Naive thymus-derived CD8-positive, alpha-beta T cell (primary cell): ENCODE results near the gene VAX1. TPM values are rescaled to one million over a fixed set of nuclear protein-coding genes. Genes with fewer than 3 reads are reported as not detected.

Experiments used
- ATAC-seq, 2 donors: fragments of 150-1000 bp; cut with Tn5 transposase in 1 of 2; sonication (Bioruptor Pico), chemical (Tn5 transposase) in 1 of 2; 1 replicate in 1 of 2; 2 replicates in 1 of 2; pipeline ENCODE4 v1.10.0; 2021; ENCODE audit warnings: mild to moderate bottlenecking in 2 of 2, moderate library complexity in 2 of 2
- POLR2A ChIA-PET: fragments of 350-600 bp; sonication (Branson Sonifier 250); formaldehyde crosslinking; loops from one replicate; lab custom pipeline; 2021; ENCODE audit warnings: antibody characterized with exemption; lab: Charles Lee
- DNase-seq, 10 donors: peaks; one replicate each; pipeline versions ENCODE4 v3.0.0 to v3.0.0-alpha.2; 2020 to 2022
- H3K27ac Mint-ChIP-seq, 10 donors: one replicate each; pipeline ENCODE4 v1.8.0; 2020 to 2022; ENCODE audit warnings: mild to moderate bottlenecking in 10 of 10, mixed read lengths in 10 of 10, moderate library complexity in 4 of 10, inconsistent platforms in 1 of 10
- H3K27me3 Mint-ChIP-seq, 5 donors: one replicate each; pipeline ENCODE4 v1.8.0; 2021 to 2022; ENCODE audit warnings: mixed read lengths in 5 of 5
- H3K36me3 Mint-ChIP-seq, 3 donors: one replicate each; pipeline ENCODE4 v1.8.0; 2020 to 2022; ENCODE audit warnings: mixed read lengths in 3 of 3, mild to moderate bottlenecking in 2 of 3, inconsistent platforms in 1 of 3
- H3K4me1 Mint-ChIP-seq, 4 donors: one replicate each; pipeline ENCODE4 v1.8.0; 2021 to 2022; ENCODE audit warnings: mixed read lengths in 4 of 4
- H3K4me3 Mint-ChIP-seq, 10 donors: one replicate each; pipeline ENCODE4 v1.8.0; 2020 to 2022; ENCODE audit warnings: mild to moderate bottlenecking in 10 of 10, mixed read lengths in 10 of 10, moderate library complexity in 6 of 10, inconsistent platforms in 1 of 10
- H3K9me3 Mint-ChIP-seq, 9 donors: one replicate each; pipeline ENCODE4 v1.8.0; 2020 to 2022; ENCODE audit warnings: mixed read lengths in 9 of 9, mild to moderate bottlenecking in 3 of 9, inconsistent platforms in 1 of 9, moderate library complexity in 1 of 9
- polyA plus RNA-seq, 3 donors: library from polyadenylated mRNA; unstranded; fragments of 300-500 nt; fragmentation: Illumina TruSeq; gene quantifications; one replicate each; pipeline ENCODE4 v1.2.3, GENCODE V29; 2021
- total RNA-seq, 8 experiments: library from RNA in 2 of 8; stranded (reverse) in 2 of 8; gene quantifications; one replicate each; pipeline ENCODE4 v1.2.3 and lab custom pipeline; 2021 to 2026

The VAX1 gene
- total and polyA plus RNA-seq, 5 experiments from 2014 or later: not detected

- POLR2A ChIA-PET: no interaction called here
- H3K27ac Mint-ChIP-seq: no peak overlapping the region
- ATAC-seq: no peak
- peaks cover 7 to 40% (median 23%) of the 10 kb centered on the region in 4 donors for H3K4me1 Mint-ChIP-seq
- H3K36me3 Mint-ChIP-seq: peaks cover 0 to 10% (median 2%) of the 10 kb centered on the region in 3 donors
- DNase-seq: no peak
- peak overlapping the region in 3 of 10 donors; percentile 12 to 65 (median 19) for H3K4me3 Mint-ChIP-seq
- peaks cover 0 to 3% (median 0%) of the 10 kb centered on the region in 9 donors for H3K9me3 Mint-ChIP-seq
- H3K27me3 Mint-ChIP-seq: peaks cover 59 to 95% (median 79%) of the 10 kb centered on the region in 5 donors
Measured at GRCh38 chr10:117161386-117162033, 23.4 kb upstream of the VAX1 start.

DNA sequence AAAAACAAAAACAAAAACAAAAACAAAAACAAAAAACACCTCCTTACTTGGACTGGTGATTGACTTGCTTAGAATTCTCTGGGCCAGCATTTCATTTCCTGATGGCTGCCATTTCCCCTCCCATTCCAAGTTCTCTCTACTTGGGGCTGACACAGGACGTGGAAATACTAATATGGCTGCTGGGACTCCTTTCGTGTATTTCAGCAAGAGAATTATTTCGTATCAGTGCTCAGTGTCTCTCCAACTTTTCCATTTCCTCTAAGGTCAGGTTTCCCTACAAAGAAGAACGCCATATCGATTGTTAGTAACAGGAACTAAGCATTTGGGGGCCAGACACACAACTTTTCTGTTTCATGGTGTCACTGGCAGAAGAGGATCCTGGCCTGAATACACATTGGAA lies 22.5 kb upstream of the VAX1 start:
- peaks cover 0 to 3% (median 0%) of the 10 kb centered on the region in 9 donors for H3K9me3 Mint-ChIP-seq
- DNase-seq (no peak), ATAC-seq (no peak)
- POLR2A ChIA-PET: no interaction called here
- peaks cover 0 to 12% (median 2%) of the 10 kb centered on the region in 3 donors for H3K36me3 Mint-ChIP-seq
- H3K4me1 Mint-ChIP-seq: peaks cover 5 to 34% (median 22%) of the 10 kb centered on the region in 4 donors
- no peak overlapping the region for H3K27ac Mint-ChIP-seq
- H3K4me3 Mint-ChIP-seq: no peak overlapping the region
- peaks cover 57 to 95% (median 80%) of the 10 kb centered on the region in 5 donors for H3K27me3 Mint-ChIP-seq

DNA sequence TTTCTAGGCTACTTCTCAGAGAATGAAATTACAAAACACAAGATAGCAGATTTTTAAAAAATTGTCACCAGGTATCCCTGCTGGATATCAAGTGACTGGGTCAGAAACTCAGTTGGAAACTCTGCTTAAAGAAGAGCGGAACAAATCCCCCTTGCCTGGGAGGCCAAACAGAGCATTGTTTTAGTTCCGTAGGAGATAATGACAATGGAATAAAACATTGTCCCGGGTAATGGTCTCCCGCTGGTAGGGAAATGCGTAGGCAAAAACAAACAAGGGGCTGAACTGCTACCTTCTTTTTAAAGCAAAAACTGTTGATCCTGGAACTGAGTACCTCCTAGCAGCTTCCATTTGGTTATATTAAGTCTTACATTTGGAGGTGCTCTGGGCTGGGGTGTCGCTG lies 21.3 kb upstream of the VAX1 start:
- ATAC-seq (no peak), DNase-seq (no peak)
- H3K27me3 Mint-ChIP-seq: peaks cover 57 to 95% (median 79%) of the 10 kb centered on the region in 5 donors
- peaks cover 2 to 23% (median 13%) of the 10 kb centered on the region in 4 donors for H3K4me1 Mint-ChIP-seq
- H3K27ac Mint-ChIP-seq: no peak overlapping the region
- POLR2A ChIA-PET: no interaction called here
- peaks cover 0 to 5% (median 0%) of the 10 kb centered on the region in 9 donors for H3K9me3 Mint-ChIP-seq
- H3K4me3 Mint-ChIP-seq: no peak overlapping the region
- H3K36me3 Mint-ChIP-seq: peaks cover 0 to 12% (median 3%) of the 10 kb centered on the region in 3 donors

DNA sequence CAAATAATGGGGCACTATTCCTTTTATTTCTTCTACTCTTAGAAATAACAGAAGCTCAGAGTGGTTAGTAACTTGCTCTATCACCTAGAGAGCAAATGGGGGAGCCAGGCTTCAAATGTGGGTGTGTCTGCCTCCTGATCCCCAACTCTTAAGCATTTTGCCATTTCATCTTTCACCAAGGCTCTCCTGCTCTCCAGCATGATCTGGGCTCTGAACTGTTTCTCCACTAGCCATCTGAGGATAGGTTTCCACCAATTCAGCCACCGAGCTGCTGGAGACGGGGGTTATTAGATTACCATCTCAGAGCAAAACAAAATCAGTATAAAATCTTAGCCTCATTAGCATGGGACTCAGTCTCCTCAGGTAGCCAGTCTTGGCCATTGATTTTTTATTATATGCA lies 20.2 kb upstream of the VAX1 start:
- H3K36me3 Mint-ChIP-seq: peaks cover 0 to 12% (median 3%) of the 10 kb centered on the region in 3 donors
- POLR2A ChIA-PET: interaction anchor here (0.5 kb wide), 1 partner anchor 1106 kb away, joined by 3 read pairs; no protein-coding TSS in a partner anchor

DNA sequence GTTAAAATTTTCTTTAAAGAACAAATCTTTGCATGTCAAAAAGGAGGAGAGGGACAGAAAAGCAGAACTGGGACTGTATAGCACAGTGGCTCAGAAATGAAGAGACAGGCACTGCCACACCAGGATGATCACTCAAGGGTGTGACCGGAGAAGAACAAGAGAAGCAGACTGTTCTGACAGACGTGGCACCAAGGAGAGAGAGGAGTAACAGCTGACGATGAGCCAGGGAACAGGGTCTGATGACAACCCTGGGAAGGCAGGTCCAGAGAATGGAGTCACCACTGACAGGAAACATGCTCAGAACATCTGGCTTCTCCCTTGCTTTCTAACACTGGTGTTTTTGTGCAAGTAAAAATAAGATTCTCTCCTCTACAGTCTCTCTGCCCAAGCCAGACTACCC lies 14.6 kb upstream of the VAX1 start:
- peaks cover 0 to 1% (median 0%) of the 10 kb centered on the region in 4 donors for H3K4me1 Mint-ChIP-seq
- ATAC-seq (no peak), DNase-seq (no peak)
- POLR2A ChIA-PET: no interaction called here
- peak overlapping the region in 1 of 10 donors; percentile 61 for H3K27ac Mint-ChIP-seq
- H3K4me3 Mint-ChIP-seq: no peak overlapping the region
- H3K9me3 Mint-ChIP-seq: peaks cover 0 to 2% (median 0%) of the 10 kb centered on the region in 9 donors
- peaks cover 0 to 4% (median 1%) of the 10 kb centered on the region in 3 donors for H3K36me3 Mint-ChIP-seq
- peaks cover 47 to 98% (median 65%) of the 10 kb centered on the region in 5 donors for H3K27me3 Mint-ChIP-seq

More for the DNA sequence above, 20.2 kb upstream of the VAX1 start:
- DNase-seq (no peak), ATAC-seq (no peak)
- Mint-ChIP-seq H3K27me3 (peaks cover 61 to 97% (median 81%) of the 10 kb centered on the region in 5 donors), H3K27ac (no peak overlapping the region), H3K4me3 (no peak overlapping the region), H3K4me1 (peaks cover 2 to 15% (median 9%) of the 10 kb centered on the region in 4 donors), H3K9me3 (peaks cover 0 to 5% (median 0%) of the 10 kb centered on the region in 9 donors)

DNA sequence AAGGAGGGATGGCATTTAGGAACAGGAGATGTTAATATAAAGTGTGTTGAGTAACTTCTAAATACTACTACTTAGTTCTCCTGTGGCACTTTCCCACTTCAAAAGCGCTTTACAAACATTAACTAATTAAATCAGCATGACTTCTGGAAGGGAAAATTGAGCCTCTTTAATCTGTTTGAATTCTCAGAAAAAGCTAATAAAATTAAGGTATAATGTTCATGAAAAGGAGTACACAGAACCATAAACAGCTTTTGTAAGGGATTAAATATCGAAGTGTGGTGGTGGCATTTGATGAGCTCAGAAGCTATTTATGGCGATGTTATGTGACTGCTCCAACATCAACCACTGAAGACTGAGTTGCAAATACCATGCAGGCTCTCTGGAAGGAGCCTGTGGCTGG lies 10.2 kb upstream of the VAX1 start:
- H3K27me3 Mint-ChIP-seq: peaks cover 33 to 67% (median 55%) of the 10 kb centered on the region in 5 donors
- H3K9me3 Mint-ChIP-seq: peaks cover 0 to 7% (median 0%) of the 10 kb centered on the region in 9 donors
- H3K36me3 Mint-ChIP-seq: no peaks in the 10 kb centered on the region
- H3K4me1 Mint-ChIP-seq: peaks cover 0 to 1% (median 0%) of the 10 kb centered on the region in 4 donors
- POLR2A ChIA-PET: no interaction called here
- no peak for ATAC-seq
- DNase-seq: no peak
- no peak overlapping the region for H3K27ac Mint-ChIP-seq
- H3K4me3 Mint-ChIP-seq: no peak overlapping the region

GRCh38 chr10:117145019-117145418 lies 6.9 kb upstream of the VAX1 start:
- Mint-ChIP-seq H3K27me3 (peaks cover 32 to 67% (median 64%) of the 10 kb centered on the region in 5 donors), H3K4me1 (peaks cover 0 to 2% (median under 1%) of the 10 kb centered on the region in 4 donors), H3K36me3 (peaks cover 0 to 6% (median 0%) of the 10 kb centered on the region in 3 donors), H3K4me3 (no peak overlapping the region), H3K9me3 (peaks cover 0 to 11% (median 0%) of the 10 kb centered on the region in 9 donors), H3K27ac (no peak overlapping the region)
- DNase-seq (no peak), ATAC-seq (no peak)
- POLR2A ChIA-PET: no interaction called here

- Mint-ChIP-seq H3K36me3 (peaks cover 0 to 8% (median 0%) of the 10 kb centered on the region in 3 donors), H3K9me3 (peaks cover 0 to 14% (median 0%) of the 10 kb centered on the region in 9 donors)
- ATAC-seq: no peak
Measured at GRCh38 chr10:117143103-117143823, 5.2 kb upstream of the VAX1 start.

GRCh38 chr10:117140525-117140902 lies 2.4 kb upstream of the VAX1 start:
- H3K4me1 Mint-ChIP-seq: peaks cover 0 to 22% (median 12%) of the 10 kb centered on the region in 4 donors

More at GRCh38 chr10:117143103-117143823, 5.2 kb upstream of the VAX1 start:
- DNase-seq: no peak
- Mint-ChIP-seq H3K27me3 (peaks cover 39 to 65% (median 61%) of the 10 kb centered on the region in 5 donors), H3K4me1 (peaks cover 0 to 8% (median 2%) of the 10 kb centered on the region in 4 donors), H3K27ac (no peak overlapping the region), H3K4me3 (no peak overlapping the region)
- POLR2A ChIA-PET: no interaction called here

DNA sequence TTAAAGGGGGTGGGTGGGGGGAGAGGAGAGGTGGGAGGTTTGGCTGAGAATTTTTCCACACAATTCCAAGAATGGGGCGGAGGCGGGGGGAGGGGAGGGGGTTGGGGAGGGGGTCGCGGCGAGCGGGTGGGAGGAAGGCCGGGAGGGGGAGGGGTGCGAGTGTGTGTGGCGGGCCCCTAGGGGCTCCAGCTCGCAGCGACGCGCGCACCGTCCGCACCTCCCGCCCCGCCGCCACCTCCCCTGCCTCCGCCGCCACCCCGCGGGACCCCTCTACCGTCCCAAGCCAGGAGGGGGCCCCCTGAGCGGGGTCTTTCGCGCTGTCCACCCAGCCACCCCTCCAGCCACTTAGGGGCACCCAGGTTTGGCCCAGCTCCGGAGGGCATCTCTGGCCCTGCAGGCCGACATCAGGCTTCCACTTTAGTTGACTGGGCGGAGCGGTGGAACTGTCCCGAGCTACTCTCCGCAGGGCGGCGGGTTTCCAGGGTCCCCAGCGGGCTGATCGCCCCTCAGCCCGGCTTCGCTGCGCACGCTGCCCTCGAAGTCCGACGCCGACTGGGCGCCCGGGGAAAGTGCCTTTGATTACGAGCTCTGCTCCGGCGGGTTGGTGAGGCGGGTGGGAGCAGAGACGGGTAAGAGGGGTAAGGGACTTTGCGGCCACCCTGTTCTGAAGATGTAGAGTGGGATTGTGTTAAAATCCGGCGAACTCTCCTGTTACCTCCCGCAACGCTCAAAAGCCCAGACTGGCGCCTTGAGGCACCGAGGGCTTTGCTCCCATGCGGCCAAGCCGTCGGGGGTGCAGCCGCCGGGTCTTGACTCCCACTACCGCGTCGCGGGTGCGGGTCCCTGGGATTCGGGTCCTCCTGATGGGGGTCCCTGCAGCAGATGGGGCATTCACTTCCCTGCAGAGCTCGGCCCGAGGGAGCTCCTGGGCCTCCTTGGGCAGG lies 1.8 kb upstream of the VAX1 start:
- Mint-ChIP-seq H3K4me3 (no peak overlapping the region), H3K27ac (no peak overlapping the region), H3K9me3 (peaks cover 0 to 14% (median 0%) of the 10 kb centered on the region in 9 donors), H3K36me3 (peaks cover 0 to 12% (median 0%) of the 10 kb centered on the region in 3 donors), H3K4me1 (peaks cover 0 to 26% (median 13%) of the 10 kb centered on the region in 4 donors), H3K27me3 (peaks cover 40 to 76% (median 59%) of the 10 kb centered on the region in 5 donors)
- DNase-seq (no peak), ATAC-seq (no peak)
- POLR2A ChIA-PET: no interaction called here

More at GRCh38 chr10:117140525-117140902, 2.4 kb upstream of the VAX1 start:
- Mint-ChIP-seq H3K27me3 (peaks cover 40 to 70% (median 59%) of the 10 kb centered on the region in 5 donors), H3K4me3 (no peak overlapping the region), H3K9me3 (peaks cover 0 to 14% (median 0%) of the 10 kb centered on the region in 9 donors), H3K27ac (no peak overlapping the region), H3K36me3 (peaks cover 0 to 12% (median 0%) of the 10 kb centered on the region in 3 donors)
- ATAC-seq (no peak), DNase-seq (no peak)
- POLR2A ChIA-PET: no interaction called here

GRCh38 chr10:117138838-117139580 lies 939 bp upstream of the VAX1 start:
- DNase-seq (no peak), ATAC-seq (no peak)
- H3K4me1 Mint-ChIP-seq: peaks cover 0 to 27% (median 13%) of the 10 kb centered on the region in 4 donors
- peaks cover 0 to 11% (median 0%) of the 10 kb centered on the region in 9 donors for H3K9me3 Mint-ChIP-seq
- no peak overlapping the region for H3K27ac Mint-ChIP-seq
- H3K36me3 Mint-ChIP-seq: peaks cover 0 to 12% (median 0%) of the 10 kb centered on the region in 3 donors
- peaks cover 39 to 85% (median 55%) of the 10 kb centered on the region in 5 donors for H3K27me3 Mint-ChIP-seq
- POLR2A ChIA-PET: no interaction called here
- peak overlapping the region in 3 of 10 donors; percentile 24 to 36 (median 36) for H3K4me3 Mint-ChIP-seq
